Tibial nerve (tissue), 4 donors: ENCODE measurements around the gene STAB1. TPM values are rescaled to one million over a fixed set of nuclear protein-coding genes. Genes with fewer than 3 reads are reported as not detected.

Experiments used
- DNase-seq, 2 donors: peaks; one replicate each; pipeline ENCODE4 v3.0.0-alpha.2; 2019; ENCODE audit warnings: low spot score in 2 of 2
- H3K27ac ChIP-seq, 4 donors: fragments of 200-600 bp; sonication (generic) in 3 of 4; one replicate each; pipeline ENCODE4 v1.5.1; 2017 to 2019; ENCODE audit warnings: mild to moderate bottlenecking in 1 of 4
- H3K27me3 ChIP-seq, 2 donors: fragments of 200-600 bp; sonication (generic) in 1 of 2; one replicate each; pipeline versions ENCODE4 v1.5.1 to v1.6.0; 2017 to 2019
- H3K36me3 ChIP-seq, 3 donors: fragments of 200-600 bp; sonication (generic); one replicate each; pipeline ENCODE4 v1.5.1; 2018 to 2019
- H3K4me1 ChIP-seq, 4 donors: fragments of 200-600 bp; sonication (generic) in 3 of 4; one replicate each; pipeline ENCODE4 v1.5.1; 2017 to 2019
- H3K4me3 ChIP-seq, 4 donors: fragments of 200-600 bp; sonication (generic) in 3 of 4; one replicate each; pipeline ENCODE4 v1.5.1; 2017 to 2019; ENCODE audit warnings: mild to moderate bottlenecking in 1 of 4, moderate library complexity in 1 of 4
- H3K9me3 ChIP-seq, 4 donors: fragments of 200-600 bp; sonication (generic) in 3 of 4; one replicate each; pipeline ENCODE4 v1.5.1; 2017 to 2019
- CTCF ChIP-seq, 5 experiments: fragments of 200-600 bp in 3 of 5; fragments of 450-650 bp in 2 of 5; sonication (generic) in 3 of 5; IDR thresholded peaks; one replicate each; pipeline ENCODE4 v1.5.1; 2016 to 2019; ENCODE audit warnings: antibody characterized with exemption in 5 of 5, mild to moderate bottlenecking in 3 of 5, moderate library complexity in 2 of 5
- EP300 ChIP-seq, 2 donors: sonication (generic); formaldehyde crosslinking; IDR thresholded peaks; one replicate each; pipeline ENCODE4 v1.6.1; 2017; ENCODE audit warnings: antibody characterized with exemption in 2 of 2, mild to moderate bottlenecking in 1 of 2
- POLR2A ChIP-seq, 2 donors: fragments of 450-650 bp; IDR thresholded peaks; one replicate each; pipeline ENCODE4 v1.6.1; 2017; ENCODE audit warnings: antibody characterized with exemption in 2 of 2, mild to moderate bottlenecking in 2 of 2, moderate library complexity in 2 of 2
- WGBS, 2 donors: methylation state at CpG; one replicate each; pipeline ENCODE4 v1.1.5; 2018; 5-methylcytosine and 5-hydroxymethylcytosine counted together
- total RNA-seq, 4 donors: library from RNA; depleted of rRNA; stranded (reverse); fragments of >200 nt; gene quantifications; one replicate each; pipeline ENCODE4 v1.1.0, GENCODE V29; 2016

The STAB1 gene
- total RNA-seq, 4 donors from 2014 or later: 167 to 527 (median 264) TPM

- Histone ChIP-seq H3K4me3 (peak overlapping the region in 1 of 4 donors; percentile 42), H3K9me3 (no peaks in the 10 kb centered on the region), H3K4me1 (peaks cover 0 to 35% (median 6%) of the 10 kb centered on the region in 4 donors), H3K27me3 (no peaks in the 10 kb centered on the region), H3K27ac (peak overlapping the region in 1 of 4 donors; percentile 22), H3K36me3 (no peaks in the 10 kb centered on the region)
- TF ChIP-seq CTCF (IDR thresholded peaks at IDR 0.05) (no peak), EP300 (IDR thresholded peaks at IDR 0.05) (no peak), POLR2A (IDR thresholded peaks at IDR 0.05) (no peak)
- WGBS, 2 donors: 81 to 82% methylated on average over 5 to 11 of the region's 11 CpGs
- no peak for DNase-seq
Observed at GRCh38 chr3:52450489-52451236, 44.5 kb upstream of the STAB1 start.

DNA sequence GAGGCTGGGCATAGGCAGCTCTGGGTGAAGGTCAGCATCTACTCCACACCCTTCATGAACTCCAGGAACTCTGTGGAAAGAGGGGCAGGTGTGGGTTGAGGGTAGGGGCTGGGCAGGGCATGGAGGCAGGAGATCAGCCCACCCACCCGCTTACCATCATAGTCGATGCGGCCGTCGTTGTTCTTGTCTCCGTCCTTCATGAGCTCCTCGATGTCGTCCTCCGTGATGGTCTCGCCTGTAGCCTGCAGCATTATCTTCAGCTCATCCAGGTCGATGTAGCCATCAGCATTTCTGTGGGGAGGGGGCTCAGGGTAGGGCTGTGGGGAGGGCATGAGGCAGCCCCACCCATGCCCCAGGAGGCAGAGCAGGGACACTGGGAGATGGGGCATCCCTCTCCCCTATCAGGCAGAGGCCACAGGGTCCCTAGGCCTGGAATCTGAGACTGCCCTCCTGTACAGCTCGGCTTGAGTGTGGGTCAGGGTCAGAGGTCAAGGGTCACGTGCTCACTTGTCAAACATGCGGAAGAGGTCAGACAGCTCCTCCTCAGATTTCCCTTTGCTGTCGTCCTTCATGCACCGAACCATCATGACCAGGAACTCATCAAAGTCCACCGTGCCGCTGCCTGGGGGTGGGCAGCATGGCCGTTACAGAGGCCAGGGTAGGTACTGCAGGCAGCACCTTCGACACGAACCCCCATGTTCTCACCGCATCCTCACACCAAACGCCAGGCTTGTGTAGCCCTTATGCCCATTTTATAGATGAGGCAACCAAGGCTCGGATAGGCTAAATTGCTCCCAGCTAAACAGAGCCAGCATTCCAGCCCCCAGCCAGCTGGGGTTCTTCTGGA, 43.7 kb upstream of the STAB1 start:
- H3K9me3 ChIP-seq: no peaks in the 10 kb centered on the region
- TF ChIP-seq CTCF (IDR thresholded peaks at IDR 0.05): no peak
- TF ChIP-seq EP300 (IDR thresholded peaks at IDR 0.05): no peak
- no peak for TF ChIP-seq POLR2A (IDR thresholded peaks at IDR 0.05)
- peak overlapping the region in 1 of 4 donors; percentile 22 for H3K27ac ChIP-seq
- peaks cover 0 to 38% (median 8%) of the 10 kb centered on the region in 4 donors for H3K4me1 ChIP-seq
- DNase-seq: no peak
- WGBS, 2 donors: 72 to 74% methylated on average over 23 to 24 of the region's 24 CpGs
- peak overlapping the region in 1 of 4 donors; percentile 42 for H3K4me3 ChIP-seq
- H3K36me3 ChIP-seq: no peaks in the 10 kb centered on the region
- H3K27me3 ChIP-seq: no peaks in the 10 kb centered on the region

- Histone ChIP-seq H3K36me3 (no peaks in the 10 kb centered on the region), H3K4me3 (peak overlapping the region in 1 of 4 donors; percentile 42), H3K9me3 (no peaks in the 10 kb centered on the region), H3K27ac (peak overlapping the region in 1 of 4 donors; percentile 98), H3K4me1 (peaks cover 0 to 38% (median 11%) of the 10 kb centered on the region in 4 donors), H3K27me3 (no peaks in the 10 kb centered on the region)
- 91 to 98% methylated on average over 6 of the region's 6 CpGs for WGBS, 2 donors
- no peak for DNase-seq
- TF ChIP-seq EP300 (IDR thresholded peaks at IDR 0.05) (no peak), CTCF (IDR thresholded peaks at IDR 0.05) (no peak), POLR2A (IDR thresholded peaks at IDR 0.05) (no peak)
Observed at GRCh38 chr3:52452126-52452525, 43.0 kb upstream of the STAB1 start.

DNA sequence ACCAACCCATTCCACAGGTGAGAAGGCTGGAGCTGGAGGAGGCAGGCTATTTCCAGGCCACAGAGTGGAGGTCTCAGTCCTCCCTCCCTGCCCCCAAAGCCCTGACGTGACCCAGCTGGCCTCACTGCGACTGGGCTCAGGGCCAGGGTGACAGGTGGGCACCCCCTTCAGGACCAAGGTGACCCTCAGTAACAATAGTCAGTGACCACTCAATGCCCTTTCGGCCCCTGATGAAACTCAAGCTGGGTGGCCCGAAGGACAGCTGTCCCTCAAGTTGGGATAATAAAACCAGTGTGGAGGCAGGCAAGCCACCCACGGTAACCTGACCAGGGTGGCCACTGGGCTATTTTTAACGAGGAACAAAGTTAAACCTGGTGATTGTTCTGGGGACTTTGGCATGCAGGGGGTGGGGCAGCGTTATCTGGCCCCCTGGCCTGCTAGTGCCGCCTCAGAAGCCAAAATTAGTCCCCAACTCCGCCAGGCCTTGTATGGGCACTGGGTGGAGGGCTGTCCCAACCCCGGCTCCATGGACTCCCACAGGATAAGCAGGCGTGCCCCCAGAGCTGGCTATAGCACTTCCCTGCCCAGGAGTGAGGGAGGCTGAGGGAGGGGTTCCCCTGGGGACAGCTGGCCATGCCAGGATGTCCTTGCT, 42.4 kb upstream of the STAB1 start:
- no peak for DNase-seq
- peak overlapping the region in 3 of 4 donors; percentile 43 to 98 (median 96) for H3K27ac ChIP-seq
- peaks cover 0 to 42% (median 13%) of the 10 kb centered on the region in 4 donors for H3K4me1 ChIP-seq
- H3K27me3 ChIP-seq: no peaks in the 10 kb centered on the region
- peaks cover 0 to 5% (median 0%) of the 10 kb centered on the region in 3 donors for H3K36me3 ChIP-seq
- TF ChIP-seq POLR2A (IDR thresholded peaks at IDR 0.05) (no peak), CTCF (IDR thresholded peaks at IDR 0.05) (no peak), EP300 (IDR thresholded peaks at IDR 0.05) (no peak)
- H3K9me3 ChIP-seq: no peaks in the 10 kb centered on the region
- 70 to 77% methylated on average over 9 to 10 of the region's 11 CpGs for WGBS, 2 donors
- peak overlapping the region in 1 of 4 donors; percentile 42 for H3K4me3 ChIP-seq
